ENCODE measurements around the gene ZBTB39. TPM values are rescaled to one million over a fixed set of nuclear protein-coding genes. Genes with fewer than 3 reads are reported as not detected.
"Not testable (repeated sequence)": the region's sequence is repeated elsewhere in the genome, so short reads cannot be mapped to it uniquely, and the experiment has no call there.

Gene ZBTB39
- total RNA-seq, 1 experiment from 2014 or later = 7.6 TPM

GRCh38 chr12:56963557-56963956 lies 42.8 kb downstream of the ZBTB39 start:
- BruUV-seq (replicated peaks); H3K36me3 ChIP-seq (ENCODE audit: low read depth); H3K9me2 ChIP-seq (ENCODE audit: insufficient read depth); H3K4me2 ChIP-seq; H3K4me1 ChIP-seq (replicated peaks; ENCODE audit: insufficient read depth); H3K4me3 ChIP-seq; H3K79me2 ChIP-seq (ENCODE audit: low read depth); CTCF ChIA-PET; H3K9me3 ChIP-seq (ENCODE audit: insufficient read depth, low read depth); DNase-seq; H3F3A ChIP-seq (ENCODE audit: insufficient read depth, low read depth); intact Hi-C loops (cut with micrococcal nuclease; ENCODE audit: unreplicated experiment); H2AFZ ChIP-seq; H3K27me3 ChIP-seq (ENCODE audit: insufficient read depth, low read depth); H3K27ac ChIP-seq; POLR2A ChIA-PET (ENCODE audit: unreplicated experiment); H4K20me1 ChIP-seq (ENCODE audit: insufficient read depth): not testable (repeated sequence)

DNA sequence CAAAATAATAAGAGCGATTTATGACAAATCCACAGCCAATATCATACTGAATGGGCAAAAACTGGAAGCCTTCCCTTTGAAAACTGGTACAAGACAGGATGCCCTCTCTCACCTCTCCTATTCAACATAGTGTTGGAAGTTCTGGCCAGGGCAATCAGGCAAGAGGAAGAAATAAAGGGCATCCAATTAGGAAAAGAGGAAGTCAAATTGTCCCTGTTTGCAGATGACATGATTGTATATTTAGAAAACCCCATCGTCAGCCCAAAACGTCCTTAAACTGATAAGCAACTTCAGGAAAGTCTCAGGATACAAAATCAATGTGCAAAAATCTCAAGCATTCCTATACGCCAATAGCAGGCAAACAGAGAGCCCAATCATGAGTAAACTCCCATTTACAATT lies 44.1 kb downstream of the ZBTB39 start:
- H3K27me3 ChIP-seq (ENCODE audit: insufficient read depth, low read depth); H3F3A ChIP-seq (ENCODE audit: insufficient read depth, low read depth); DNase-seq; CTCF ChIA-PET; BruUV-seq (replicated peaks); H3K4me3 ChIP-seq; H3K36me3 ChIP-seq (ENCODE audit: low read depth); H3K9me3 ChIP-seq (ENCODE audit: insufficient read depth, low read depth); H2AFZ ChIP-seq; intact Hi-C loops (cut with micrococcal nuclease; ENCODE audit: unreplicated experiment); H3K9me2 ChIP-seq (ENCODE audit: insufficient read depth); H3K79me2 ChIP-seq (ENCODE audit: low read depth); H3K4me2 ChIP-seq; H4K20me1 ChIP-seq (ENCODE audit: insufficient read depth); H3K27ac ChIP-seq; POLR2A ChIA-PET (ENCODE audit: unreplicated experiment): not testable (repeated sequence)
- peaks cover 13% of the 10 kb centered on the region for H3K4me1 ChIP-seq (replicated peaks; ENCODE audit: insufficient read depth)

GRCh38 chr12:56958422-56958821 lies 47.9 kb downstream of the ZBTB39 start:
- BruUV-seq (replicated peaks) = no TSS peak
- no peaks in the 10 kb centered on the region for H3K9me2 ChIP-seq (ENCODE audit: insufficient read depth)
- TF ChIP-seq EZH2 (IDR thresholded peaks at IDR 0.05; ENCODE audit: low read depth) = no peak
- no peak for TF ChIP-seq CTCF (conservative IDR thresholded peaks at IDR 0.05)
- peaks cover 3% of the 10 kb centered on the region; the same call in 1 of the 2 replicates for H3F3A ChIP-seq (ENCODE audit: insufficient read depth, low read depth)
- POLR2A ChIA-PET (ENCODE audit: unreplicated experiment) = no interaction called here
- CTCF ChIA-PET = no interaction called here
- no peaks in the 10 kb centered on the region for H4K20me1 ChIP-seq (ENCODE audit: insufficient read depth)
- H3K4me2 ChIP-seq = no peak overlapping the region
- H3K27me3 ChIP-seq (ENCODE audit: insufficient read depth, low read depth) = no peaks in the 10 kb centered on the region
- H3K79me2 ChIP-seq (ENCODE audit: low read depth) = no peaks in the 10 kb centered on the region
- H3K4me1 ChIP-seq (replicated peaks; ENCODE audit: insufficient read depth) = peaks cover 19% of the 10 kb centered on the region
- no peak overlapping the region for H2AFZ ChIP-seq
- DNase-seq = no peak
- H3K4me3 ChIP-seq = no peak overlapping the region
- H3K36me3 ChIP-seq (ENCODE audit: low read depth) = no peaks in the 10 kb centered on the region
- H3K9me3 ChIP-seq (ENCODE audit: insufficient read depth, low read depth) = no peaks in the 10 kb centered on the region
- intact Hi-C loops (cut with micrococcal nuclease; ENCODE audit: unreplicated experiment) = no loop called here
- H3K27ac ChIP-seq = no peak overlapping the region

GRCh38 chr12:56957229-56958052 lies 48.9 kb downstream of the ZBTB39 start, which contains the start of gene RDH16:
RDH16 (minus strand) TSS chr12:56957608; CDS start chr12:56957462, 146 bp downstream.
- H3K4me2 ChIP-seq = peak within 1 kb of the TSS; percentile 20
- no peaks in the 10 kb centered on the region for H3K36me3 ChIP-seq (ENCODE audit: low read depth)
- POLR2A ChIA-PET (ENCODE audit: unreplicated experiment) = no interaction called here
- H3K27ac ChIP-seq = no peak within 1 kb of the TSS
- intact Hi-C loops (cut with micrococcal nuclease; ENCODE audit: unreplicated experiment) = no loop called here
- H3K9me2 ChIP-seq (ENCODE audit: insufficient read depth) = no peaks in the 10 kb centered on the region
- peak; percentile 64 to 66 for DNase-seq
- H4K20me1 ChIP-seq (ENCODE audit: insufficient read depth) = no peaks in the 10 kb centered on the region
- no TSS peak for BruUV-seq (replicated peaks)
- peaks cover 3% of the 10 kb centered on the region; the same call in 1 of the 2 replicates for H3F3A ChIP-seq (ENCODE audit: insufficient read depth, low read depth)
- no peaks in the 10 kb centered on the region for H3K79me2 ChIP-seq (ENCODE audit: low read depth)
- H3K4me3 ChIP-seq = no peak within 1 kb of the TSS
- H3K9me3 ChIP-seq (ENCODE audit: insufficient read depth, low read depth) = no peaks in the 10 kb centered on the region
- H2AFZ ChIP-seq = no peak within 1 kb of the TSS
- peaks cover 19% of the 10 kb centered on the region for H3K4me1 ChIP-seq (replicated peaks; ENCODE audit: insufficient read depth)
- CTCF ChIA-PET = no interaction called here
- H3K27me3 ChIP-seq (ENCODE audit: insufficient read depth, low read depth) = no peaks in the 10 kb centered on the region
- no peak for TF ChIP-seq EZH2 (IDR thresholded peaks at IDR 0.05; ENCODE audit: low read depth)
- TF ChIP-seq CTCF (conservative IDR thresholded peaks at IDR 0.05) = no peak
